Fibroblast of pulmonary artery (primary cell): ENCODE data around the gene TCP10L.
"Not testable (repeated sequence)": the region's sequence is repeated elsewhere in the genome, so short reads cannot be mapped to it uniquely, and the experiment has no call there.

ENCODE experiments used
- DNase-seq: peaks from one replicate; pipeline ENCODE4 v3.0.0-alpha.2; 2010; ENCODE audit warnings: low read depth
- H3K4me3 ChIP-seq: replicated peaks from 2 replicates; pipeline ENCODE4 v1.5.1; 2011; ENCODE audit warnings: low read depth, mild to moderate bottlenecking, control low read depth, low read length, moderate library complexity
- CTCF ChIP-seq: IDR thresholded peaks from 2 replicates; pipeline ENCODE4 v1.5.1; 2011; ENCODE audit warnings: mild to moderate bottlenecking, control low read depth, low read length, inconsistent platforms; ENCODE audit errors: missing control alignments

TCP10L gene

GRCh38 chr21:32566741-32567389 is 18.5 kb downstream of the TCP10L start:
- no peak overlapping the region for H3K4me3 ChIP-seq
- no peak for TF ChIP-seq CTCF
- no peak for DNase-seq

- DNase-seq = peak; percentile 11
- TF ChIP-seq CTCF = no peak
Measured at GRCh38 chr21:32565856-32566465, 19.4 kb downstream of the TCP10L start.

GRCh38 chr21:32562915-32563314 is 22.4 kb downstream of the TCP10L start:
- no peak for TF ChIP-seq CTCF
- no peak overlapping the region for H3K4me3 ChIP-seq
- peak; percentile 17 for DNase-seq

More at GRCh38 chr21:32565856-32566465, 19.4 kb downstream of the TCP10L start:
- no peak overlapping the region for H3K4me3 ChIP-seq

GRCh38 chr21:32562426-32562825 is 22.9 kb downstream of the TCP10L start:
- peak; percentile 92 for DNase-seq
- peak; percentile 67 for TF ChIP-seq CTCF
- no peak overlapping the region for H3K4me3 ChIP-seq

GRCh38 chr21:32561476-32561875 is 23.8 kb downstream of the TCP10L start:
- not testable (repeated sequence) for DNase-seq

GRCh38 chr21:32560896-32561295 is 24.4 kb downstream of the TCP10L start:
- no peak overlapping the region for H3K4me3 ChIP-seq
- TF ChIP-seq CTCF = no peak
- no peak for DNase-seq

More at GRCh38 chr21:32561476-32561875, 23.8 kb downstream of the TCP10L start:
- H3K4me3 ChIP-seq = not testable (repeated sequence)

- H3K4me3 ChIP-seq = no peak overlapping the region
- DNase-seq = no peak
- no peak for TF ChIP-seq CTCF
Measured at GRCh38 chr21:32559006-32559610, 26.2 kb downstream of the TCP10L start.
